GM12872 (cell line): Measurements from ENCODE around the gene PLTP.

Experiments
- CTCF ChIP-seq: IDR thresholded peaks from 3 replicates; pipeline ENCODE4 v1.5.1; 2011; ENCODE audit warnings: low read depth, mild to moderate bottlenecking, low read length, moderate library complexity; ENCODE audit not compliant: insufficient read depth

PLTP gene

GRCh38 chr20:45851501-45851900, 60.5 kb downstream of the PLTP start:
- no peak for TF ChIP-seq CTCF

GRCh38 chr20:45850926-45851325, 61.0 kb downstream of the PLTP start:
- no peak for TF ChIP-seq CTCF

GRCh38 chr20:45850238-45850637, 61.7 kb downstream of the PLTP start:
- no peak for TF ChIP-seq CTCF

DNA sequence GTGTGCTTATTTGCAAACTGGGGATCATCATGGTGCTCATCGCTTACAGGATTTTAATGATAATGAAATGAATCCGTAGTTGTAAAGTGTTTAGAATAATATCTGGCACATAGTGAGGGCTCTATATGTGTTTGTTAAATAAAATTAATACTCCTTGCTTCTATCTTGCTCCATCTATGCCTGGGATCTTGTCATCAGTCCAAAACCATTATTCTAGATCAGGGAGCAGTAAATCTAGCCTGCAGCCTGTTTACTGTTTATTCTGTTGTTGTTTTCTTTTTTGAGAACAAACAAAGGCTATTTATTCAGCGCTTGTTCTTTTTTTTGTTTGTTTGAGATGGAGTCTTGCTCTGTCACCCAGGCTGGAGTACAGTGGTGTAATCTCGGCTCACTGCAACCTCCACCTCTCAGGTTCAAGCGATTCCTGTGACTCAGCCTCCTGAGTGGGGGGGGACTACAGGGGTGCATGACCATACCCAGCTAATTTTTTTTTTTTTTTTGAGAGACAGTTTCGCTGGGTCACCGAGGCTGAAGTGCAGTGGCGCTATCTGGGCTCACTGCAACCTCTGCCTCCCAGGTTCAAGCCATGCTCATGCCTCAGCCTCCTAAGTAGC, 62.9 kb downstream of the PLTP start:
- no peak for TF ChIP-seq CTCF
